Skin epidermis (tissue), 12 donors: Measurements from ENCODE around the gene DAGLB.
"Not testable (repeated sequence)": the region's sequence is repeated elsewhere in the genome, so short reads cannot be mapped to it uniquely, and the experiment has no call there.

ENCODE experiments used
- H3K27ac ChIP-seq, 21 experiments: fragments of 200-600 bp; sonication (generic) in 11 of 21; one replicate each; pipeline ENCODE4 v1.5.0; 2020; ENCODE audit warnings: mild to moderate bottlenecking in 3 of 21, inconsistent platforms in 2 of 21, moderate library complexity in 2 of 21
- H3K4me3 ChIP-seq, 7 experiments: fragments of 200-600 bp; sonication (generic) in 2 of 7; one replicate each; pipeline ENCODE4 v1.5.0; 2020; ENCODE audit warnings: inconsistent platforms in 2 of 7, mild to moderate bottlenecking in 2 of 7, moderate library complexity in 1 of 7

The DAGLB gene

DNA sequence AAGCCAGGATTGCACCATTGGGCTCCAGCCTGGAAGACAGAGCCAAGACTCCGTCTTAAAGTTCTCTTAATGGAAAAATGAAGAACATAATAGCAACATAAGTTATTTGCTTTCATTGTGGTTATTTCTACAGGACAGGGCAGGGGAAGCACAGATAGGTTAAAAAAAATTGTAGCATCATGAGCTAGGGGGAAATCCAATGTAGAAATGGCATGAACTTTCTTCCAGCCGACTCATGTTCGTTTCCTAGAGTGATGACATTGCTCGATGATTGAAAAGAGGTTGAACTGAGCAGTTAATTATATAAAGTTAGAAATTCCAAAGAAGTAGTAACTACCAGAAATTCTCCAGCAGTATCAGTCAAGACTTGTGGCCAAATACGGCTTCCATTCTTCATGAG lies 64.9 kb downstream of the DAGLB start:
- H3K4me3 ChIP-seq = no peak overlapping the region

DNA sequence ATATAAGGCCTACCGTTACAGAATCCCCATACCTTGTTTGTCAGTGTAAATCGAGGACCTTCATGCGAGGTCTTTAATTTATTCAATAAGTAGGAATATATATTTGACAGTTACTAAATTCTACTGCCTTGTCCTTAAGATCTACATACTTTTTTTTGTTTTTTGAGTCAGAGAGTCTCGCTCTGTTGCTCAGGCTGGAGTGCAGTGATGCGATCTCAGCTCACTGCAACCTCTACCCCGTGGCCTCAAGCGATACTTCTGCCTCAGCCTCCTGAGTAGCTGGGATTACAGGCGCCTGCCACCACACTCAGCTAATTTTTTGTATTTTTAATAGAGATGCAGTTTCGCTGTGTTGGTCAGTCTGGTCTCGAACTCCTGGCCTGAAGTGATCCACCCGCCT lies 65.9 kb downstream of the DAGLB start:
- not testable (repeated sequence) for H3K4me3 ChIP-seq
- peak overlapping the region in 3 of 21 experiments; percentile 0 to 25 (median 3) for H3K27ac ChIP-seq

More for the DNA sequence above, 64.9 kb downstream of the DAGLB start:
- H3K27ac ChIP-seq = peak overlapping the region in 11 of 21 experiments; percentile 3 to 75 (median 38)

DNA sequence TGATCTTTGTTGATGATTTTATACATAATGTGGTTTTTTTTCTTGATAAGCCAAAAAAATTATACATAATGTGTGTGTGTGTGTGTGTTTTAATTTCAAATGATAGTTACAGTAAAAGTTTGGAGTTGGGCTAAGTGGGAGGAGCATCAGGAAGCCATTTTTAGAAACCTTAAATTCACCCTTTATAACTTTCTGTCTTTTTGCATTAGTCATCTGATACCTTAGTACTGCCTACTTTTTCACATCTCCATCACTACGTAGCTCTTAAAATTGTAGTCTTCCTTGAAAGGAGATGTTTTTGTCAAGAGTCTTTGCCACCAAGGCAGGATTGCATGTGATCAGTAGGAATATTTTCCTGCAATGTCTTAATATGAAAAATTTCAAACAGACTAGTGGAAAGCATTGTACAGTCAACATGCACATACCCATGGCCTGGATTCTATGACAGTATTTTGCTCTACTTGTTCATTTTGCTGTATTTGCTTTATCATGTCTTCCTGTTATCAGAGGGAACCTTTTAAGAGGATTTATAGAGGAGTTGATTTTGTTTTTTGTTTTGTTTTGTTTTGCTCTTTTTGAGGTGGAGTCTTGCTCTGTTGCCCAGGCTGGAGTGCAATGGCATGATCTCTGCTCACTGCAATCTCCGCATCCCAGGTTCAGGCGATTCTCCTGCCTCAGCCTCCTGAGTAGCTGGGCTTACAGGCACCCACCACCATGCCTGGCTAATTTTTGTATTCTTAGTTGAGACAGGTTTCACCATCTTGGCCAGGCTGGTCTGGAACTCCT lies 67.3 kb downstream of the DAGLB start:
- no peak overlapping the region for H3K4me3 ChIP-seq
- H3K27ac ChIP-seq = no peak overlapping the region

DNA sequence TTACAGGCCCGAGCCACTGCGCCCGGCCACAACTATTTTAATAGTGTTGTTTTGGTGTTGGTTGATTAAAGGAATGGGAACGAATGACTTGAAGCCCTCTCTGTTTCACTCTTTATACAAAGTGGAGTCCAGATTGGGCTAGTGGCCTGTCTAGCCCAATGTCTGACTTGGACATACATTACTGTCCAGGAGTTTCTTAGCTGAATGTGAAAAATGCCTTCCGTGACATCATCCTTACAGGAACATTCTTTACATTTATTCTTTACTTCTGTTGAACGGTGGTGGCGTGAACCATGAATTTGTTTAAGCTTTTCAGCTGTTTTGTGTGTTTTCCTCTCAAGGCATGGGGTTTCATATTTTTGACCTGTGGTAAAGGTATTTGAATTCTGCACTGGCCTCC lies 67.9 kb downstream of the DAGLB start:
- H3K27ac ChIP-seq = no peak overlapping the region
- H3K4me3 ChIP-seq = no peak overlapping the region

DNA sequence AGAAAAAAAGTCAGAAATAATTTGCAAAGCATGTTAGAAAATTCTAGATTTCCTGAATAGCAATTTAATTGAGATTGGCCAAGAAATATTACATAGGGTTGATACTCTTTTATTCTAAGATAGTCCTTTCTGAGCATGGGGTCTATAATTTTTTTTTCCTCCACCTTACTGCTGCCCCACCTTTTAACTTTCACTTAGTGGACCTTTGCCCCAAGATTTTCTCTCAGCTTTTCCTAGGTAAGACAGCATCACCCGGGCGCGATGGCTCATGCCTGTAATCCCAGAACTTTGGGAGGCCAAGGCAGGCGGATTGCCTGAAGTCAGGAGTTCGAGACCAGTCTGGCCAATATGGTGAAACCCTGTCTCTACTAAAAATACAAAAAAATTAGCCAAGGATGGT lies 69.2 kb downstream of the DAGLB start:
- H3K4me3 ChIP-seq = not testable (repeated sequence)
- H3K27ac ChIP-seq = peak overlapping the region in 1 of 21 experiments; percentile 16

DNA sequence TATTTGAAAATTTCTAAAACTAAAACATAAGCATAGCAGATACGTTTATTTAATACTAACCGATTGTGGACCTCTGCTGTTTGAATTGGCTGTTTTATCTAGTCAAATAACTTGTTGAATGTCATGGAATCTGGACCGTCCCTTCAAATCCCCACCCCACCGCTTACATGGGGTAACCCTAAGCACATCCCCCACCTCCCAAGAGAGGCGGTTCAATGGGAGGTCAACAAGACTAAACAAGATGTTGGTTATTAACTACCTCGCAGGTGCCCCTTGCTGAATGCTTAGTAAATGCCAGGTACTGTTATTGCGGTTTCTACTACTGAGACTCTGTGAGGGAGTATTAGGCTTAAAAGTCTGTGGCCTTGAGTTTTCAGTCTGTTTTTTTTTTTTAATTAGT lies 70.9 kb downstream of the DAGLB start:
- Histone ChIP-seq H3K27ac (peak overlapping the region in 3 of 21 experiments; percentile 3 to 91 (median 35)), H3K4me3 (peak overlapping the region in 2 of 7 experiments; percentile 76 to 77)

DNA sequence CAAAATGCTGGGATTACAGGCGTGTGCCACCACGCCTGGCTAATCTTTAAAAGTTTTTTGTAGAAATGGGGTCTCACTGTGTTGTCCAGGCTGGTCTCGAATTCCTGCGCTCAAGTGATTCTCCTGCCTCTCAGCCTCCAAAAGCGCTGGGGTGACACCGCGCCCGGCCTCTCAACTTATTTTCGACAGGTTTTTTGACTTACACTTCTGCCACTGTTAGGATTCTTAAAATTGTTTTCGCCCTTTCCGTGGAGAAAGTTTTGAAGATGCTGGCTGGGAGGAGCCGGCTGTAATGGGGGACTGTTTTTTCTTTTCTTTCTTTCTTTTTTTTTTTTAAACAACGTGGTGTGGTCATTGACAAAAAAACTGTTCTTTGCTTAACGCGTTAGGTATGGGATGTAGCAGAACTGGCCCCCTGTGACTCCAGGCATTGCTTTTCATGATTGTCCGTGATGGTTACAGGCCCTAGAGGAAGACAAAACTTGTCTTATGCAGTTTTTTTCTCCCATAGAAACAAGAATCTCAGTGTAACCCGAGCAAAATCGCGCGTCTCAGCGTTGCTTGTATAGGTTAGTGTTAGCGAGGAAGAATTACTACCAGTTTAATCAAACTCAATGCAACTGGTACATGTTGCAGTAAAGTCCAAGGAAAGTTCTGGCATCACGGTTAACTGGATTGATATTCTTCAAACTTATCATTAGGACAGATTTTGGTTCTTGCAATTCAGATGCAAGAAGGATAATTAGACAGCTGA lies 72.2 kb downstream of the DAGLB start:
- H3K27ac ChIP-seq = peak overlapping the region; percentile 81 to 97 (median 93)
- H3K4me3 ChIP-seq = peak overlapping the region; percentile 49 to 77 (median 68)

DNA sequence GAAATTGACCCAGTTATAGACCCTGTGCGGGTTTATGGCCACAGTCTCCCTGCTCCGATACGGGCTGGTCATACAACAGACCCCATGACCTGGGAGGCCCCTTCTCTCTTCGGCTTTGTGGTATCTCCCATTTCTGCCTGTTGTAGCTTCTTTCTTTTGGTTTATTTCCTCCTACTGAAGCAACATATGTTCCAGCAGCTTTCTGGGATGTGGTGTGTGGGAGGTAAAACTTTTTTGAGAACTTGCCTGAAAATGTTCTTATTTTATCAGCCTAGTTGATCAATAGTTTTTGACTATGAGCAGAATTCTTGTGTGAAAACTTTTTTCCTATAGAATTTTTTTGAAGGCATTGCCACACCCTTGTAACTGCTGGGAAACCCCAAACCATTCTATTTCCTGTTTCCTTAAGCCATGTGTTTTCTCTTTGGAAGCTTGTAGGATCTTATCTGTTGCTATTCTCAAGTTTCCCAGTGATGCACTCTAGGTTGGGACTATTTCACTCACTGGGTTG lies 80.0 kb downstream of the DAGLB start:
- peak overlapping the region in 18 of 21 experiments; percentile 9 to 83 (median 64) for H3K27ac ChIP-seq

DNA sequence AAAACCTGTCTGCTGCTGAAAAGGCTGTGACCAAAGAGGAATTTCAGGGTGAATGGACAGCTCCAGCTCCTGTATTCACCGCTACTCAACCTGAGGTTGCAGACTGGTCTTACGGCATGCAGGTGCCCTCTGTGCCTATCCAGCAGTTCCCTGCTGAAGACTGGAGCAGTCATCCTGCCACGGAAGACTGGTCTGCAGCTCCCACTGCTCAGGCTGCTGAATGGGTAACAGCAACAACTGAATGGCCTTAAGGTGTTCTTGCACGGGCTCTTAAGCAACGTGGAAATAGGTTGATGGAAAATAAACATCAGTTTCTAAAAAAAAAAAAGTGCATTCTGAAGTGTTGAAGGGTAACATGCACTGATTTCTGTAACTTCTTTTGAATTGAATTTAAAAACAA lies 82.3 kb downstream of the DAGLB start:
- Histone ChIP-seq H3K4me3 (no peak overlapping the region), H3K27ac (no peak overlapping the region)

More for the DNA sequence above, 80.0 kb downstream of the DAGLB start:
- no peak overlapping the region for H3K4me3 ChIP-seq

DNA sequence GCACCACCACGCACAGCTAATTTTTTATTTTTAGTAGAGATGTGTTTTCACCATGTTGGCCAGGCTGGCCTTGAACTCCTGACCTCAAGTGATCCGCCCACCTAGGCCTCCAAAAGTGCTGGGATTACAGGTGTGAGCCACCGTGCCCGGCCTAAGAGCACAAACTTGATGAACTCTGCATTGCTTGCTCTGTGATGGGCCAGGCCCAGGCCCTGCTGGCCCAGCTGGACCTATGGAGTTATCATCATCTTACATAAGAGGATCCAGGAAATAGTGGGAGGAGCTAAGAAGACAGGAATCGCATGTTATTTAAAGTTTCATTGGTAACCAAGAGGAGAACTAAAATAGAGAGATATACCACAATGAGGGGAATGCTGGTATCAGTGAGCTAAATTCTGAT lies 86.9 kb downstream of the DAGLB start:
- Histone ChIP-seq H3K4me3 (no peak overlapping the region), H3K27ac (no peak overlapping the region)

DNA sequence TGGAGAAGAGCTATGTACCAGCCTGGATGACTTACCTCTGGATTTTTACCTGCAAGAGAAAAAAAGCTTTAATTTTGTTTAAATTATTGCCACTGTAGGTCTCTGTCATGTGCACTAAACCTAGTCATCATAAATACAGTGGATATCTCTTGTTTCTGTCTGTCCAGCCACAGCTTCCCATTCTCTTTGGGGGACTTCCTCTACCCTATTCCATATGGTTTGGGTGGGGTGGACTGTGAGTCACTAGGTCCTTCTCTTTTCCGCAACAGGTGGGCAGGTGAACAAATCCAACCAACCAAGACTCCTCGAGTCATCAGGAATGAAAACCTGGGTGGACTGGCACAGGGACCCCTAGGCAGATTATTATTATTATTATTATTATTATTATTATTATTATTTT lies 88.0 kb downstream of the DAGLB start:
- Histone ChIP-seq H3K27ac (peak overlapping the region in 2 of 21 experiments; percentile 5 to 42), H3K4me3 (no peak overlapping the region)
